NCI-H446 treated with DMSO at 0.1 percent for 48 hours (cell line): ENCODE data around the gene NPAS1.
"Not testable (repeated sequence)": the region's sequence is repeated elsewhere in the genome, so short reads cannot be mapped to it uniquely, and the experiment has no call there.

Experiments
- DNase-seq: peaks from one replicate; lab custom pipeline; 2025; lab: John Stamatoyannopoulos, UW

The NPAS1 gene

DNA sequence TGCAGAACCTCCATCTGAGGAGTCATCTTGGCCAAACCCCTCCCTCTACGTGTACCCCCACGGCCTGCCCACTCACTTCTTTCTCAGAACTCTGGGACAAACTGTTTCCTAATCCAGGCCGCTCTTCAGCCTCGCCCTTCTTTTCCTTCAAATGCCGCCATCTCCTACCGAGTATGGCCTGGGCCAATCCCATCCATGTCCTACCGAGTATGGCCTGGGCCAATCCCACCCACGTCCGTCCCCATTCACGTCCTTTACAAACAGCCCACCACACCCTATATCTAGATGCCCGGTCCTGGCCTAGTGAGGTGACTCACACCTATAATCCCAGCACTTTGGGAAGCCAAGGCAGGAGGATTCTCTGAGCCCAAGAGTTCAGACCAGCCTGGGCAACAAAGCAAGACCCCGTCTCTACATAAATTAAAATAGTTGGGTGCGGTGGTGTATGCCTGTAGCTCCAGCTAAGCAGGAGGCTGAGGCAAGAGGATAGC, 27.7 kb downstream of the NPAS1 start:
- DNase-seq: no peak

GRCh38 chr19:47047763-47048405, 28.2 kb downstream of the NPAS1 start:
- DNase-seq: peak; percentile 85

- DNase-seq: no peak
These were observed 29.7 kb downstream of the NPAS1 start for GRCh38 chr19:47049307-47049700.

DNA sequence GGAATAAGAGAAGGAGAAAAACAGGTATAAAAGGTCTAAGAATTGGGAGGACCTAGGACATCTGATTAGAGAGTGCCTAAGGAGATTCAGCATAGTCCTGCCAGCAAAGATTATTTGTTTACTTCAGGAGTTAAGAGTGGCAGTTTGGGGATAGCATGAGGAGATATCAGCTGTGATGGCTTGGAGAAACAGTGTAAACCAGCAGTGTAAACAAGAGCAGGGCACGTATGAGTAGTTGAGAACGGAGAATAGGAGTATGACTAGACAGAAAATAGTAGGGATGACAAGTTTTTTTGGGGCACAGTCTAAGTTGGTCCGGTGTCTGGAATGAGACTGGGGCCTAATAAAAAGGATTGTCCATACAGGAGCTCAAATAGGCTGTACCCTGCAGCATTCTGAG, 30.9 kb downstream of the NPAS1 start:
- DNase-seq: not testable (repeated sequence)

DNA sequence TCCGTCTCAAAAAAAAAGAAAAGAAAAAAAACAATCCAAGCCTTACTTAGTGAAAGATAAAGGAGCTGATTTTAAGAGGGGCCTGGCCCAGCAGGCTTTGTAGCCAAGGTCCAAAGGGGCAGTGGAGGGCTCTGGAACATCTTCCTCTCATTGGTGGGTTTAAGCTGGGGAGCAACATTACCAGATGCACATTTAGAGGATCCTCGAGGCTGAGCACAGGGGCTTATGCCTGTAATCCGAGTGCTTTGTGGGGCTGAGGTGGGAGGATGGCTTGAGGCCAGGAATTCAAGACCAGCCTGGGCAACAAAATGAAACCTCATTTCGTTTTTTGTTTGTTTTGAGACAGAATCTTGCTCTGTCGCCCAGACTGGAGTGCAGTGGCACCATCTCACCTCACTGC, 36.8 kb downstream of the NPAS1 start:
- DNase-seq: no peak

DNA sequence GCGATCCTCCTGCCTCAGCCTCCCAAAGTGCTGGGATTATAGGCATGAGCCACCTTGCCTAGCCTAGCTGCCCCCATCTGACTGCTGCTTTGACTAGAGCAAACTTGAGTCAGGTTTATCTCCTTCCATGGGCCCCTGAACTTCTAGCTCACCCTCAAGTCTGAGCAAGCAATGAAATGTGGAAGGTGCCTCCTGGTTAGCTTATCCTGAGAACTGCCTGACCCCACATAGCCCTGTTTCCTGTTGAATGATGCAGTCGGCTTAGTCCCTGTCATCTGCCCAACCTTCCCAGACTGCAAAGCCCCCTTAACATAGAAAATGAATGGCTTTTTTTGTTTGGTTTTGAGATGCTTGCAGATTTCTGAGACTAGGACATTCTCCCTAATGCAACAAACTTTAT, 37.7 kb downstream of the NPAS1 start:
- no peak for DNase-seq

DNA sequence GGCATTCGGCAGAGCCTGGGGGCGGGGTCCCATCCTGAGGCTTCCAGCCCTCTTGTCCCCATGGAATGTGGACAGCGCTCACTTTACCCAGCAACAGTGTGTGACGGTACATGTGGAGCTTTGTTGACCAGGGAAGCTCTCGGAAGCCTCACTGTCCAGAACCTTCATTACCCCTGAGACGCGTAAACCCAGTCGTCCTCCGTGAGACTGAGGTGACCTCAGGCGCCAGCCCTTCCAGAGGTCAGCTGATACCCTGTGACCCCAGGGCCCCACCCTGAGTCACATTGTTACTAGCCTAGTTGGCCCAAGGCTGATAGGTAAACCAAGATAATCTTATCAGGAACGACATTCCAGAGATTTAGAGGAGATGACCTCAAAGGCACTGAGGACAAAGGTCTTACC, 39.0 kb downstream of the NPAS1 start:
- no peak for DNase-seq

GRCh38 chr19:47063874-47064273, 44.2 kb downstream of the NPAS1 start:
- DNase-seq: no peak

GRCh38 chr19:47065242-47065641, 45.6 kb downstream of the NPAS1 start:
- DNase-seq: no peak

DNA sequence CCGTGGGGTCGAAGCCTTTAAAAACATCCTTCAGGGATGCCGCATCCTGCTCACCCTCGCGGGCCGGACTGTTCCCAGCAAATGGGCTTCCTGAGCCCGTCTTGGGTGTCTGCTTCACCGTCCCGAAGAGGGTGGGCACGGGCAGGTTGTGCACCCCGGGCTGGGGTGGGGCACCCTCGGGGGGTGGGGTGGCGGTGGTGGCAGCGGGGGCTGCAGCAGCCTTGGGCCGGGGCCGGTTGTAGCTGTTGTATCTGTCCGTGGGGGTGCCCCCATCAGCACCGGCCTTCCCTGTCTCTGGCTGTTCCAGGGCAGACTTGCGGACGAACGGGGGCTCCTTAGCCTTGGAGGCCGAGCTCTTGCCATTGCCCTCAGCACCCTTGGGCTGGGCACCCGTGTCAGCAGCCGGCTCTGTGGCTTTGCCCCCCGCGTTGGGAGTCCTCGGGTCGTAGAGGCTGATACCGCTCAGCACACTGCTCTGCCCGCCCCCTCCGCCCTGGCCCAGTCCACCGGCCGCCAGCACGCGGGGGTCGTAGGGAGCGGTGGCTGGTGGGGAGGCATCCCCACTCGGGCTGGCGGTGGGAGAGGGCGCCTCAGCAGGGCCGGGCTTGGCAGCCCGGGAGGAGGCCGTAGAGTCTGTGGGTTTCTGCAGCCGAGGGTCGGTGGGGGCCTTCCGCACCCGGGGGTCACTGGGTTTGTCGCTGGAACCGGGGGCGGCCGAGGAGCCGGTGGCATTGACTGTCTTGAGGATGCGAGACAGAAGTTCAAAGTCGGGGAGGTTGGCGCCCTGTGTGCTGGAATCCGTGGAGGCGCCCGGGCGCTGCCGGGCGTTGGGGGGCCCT, 47.0 kb downstream of the NPAS1 start:
- DNase-seq: no peak

DNA sequence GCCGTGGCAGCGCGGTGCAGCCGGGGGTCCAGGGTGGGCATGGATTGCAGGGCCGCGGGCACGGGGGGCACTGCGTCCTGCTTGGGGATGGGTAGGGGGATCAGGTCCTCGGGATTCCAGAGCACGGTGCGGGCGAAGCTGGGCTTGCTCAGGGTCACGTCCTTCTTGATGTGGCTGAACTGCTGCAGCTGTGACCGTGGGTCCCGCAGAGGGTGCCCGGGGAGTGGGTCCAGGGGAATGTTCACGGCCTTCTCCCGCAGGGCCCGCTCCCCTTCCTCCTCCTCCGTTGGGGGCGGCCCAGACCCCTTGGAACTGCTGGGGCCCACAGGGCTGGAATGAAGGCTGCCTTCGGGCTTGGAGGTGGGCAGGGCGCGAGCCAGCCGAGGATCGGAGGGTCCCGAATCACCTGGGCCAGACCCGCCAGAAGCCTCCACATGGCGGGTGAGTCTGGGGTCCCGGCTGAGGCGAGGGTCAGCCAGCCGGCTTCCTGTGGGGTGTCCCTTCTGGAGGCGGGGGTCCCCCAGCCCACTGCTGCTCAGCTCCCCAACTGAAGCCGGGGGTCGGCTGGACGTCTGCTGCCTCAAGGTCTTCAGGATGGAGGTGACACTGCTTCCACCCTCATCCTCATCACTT, 47.7 kb downstream of the NPAS1 start:
- no peak for DNase-seq

- no peak for DNase-seq
These were observed 48.6 kb downstream of the NPAS1 start for GRCh38 chr19:47068246-47068645.

DNA sequence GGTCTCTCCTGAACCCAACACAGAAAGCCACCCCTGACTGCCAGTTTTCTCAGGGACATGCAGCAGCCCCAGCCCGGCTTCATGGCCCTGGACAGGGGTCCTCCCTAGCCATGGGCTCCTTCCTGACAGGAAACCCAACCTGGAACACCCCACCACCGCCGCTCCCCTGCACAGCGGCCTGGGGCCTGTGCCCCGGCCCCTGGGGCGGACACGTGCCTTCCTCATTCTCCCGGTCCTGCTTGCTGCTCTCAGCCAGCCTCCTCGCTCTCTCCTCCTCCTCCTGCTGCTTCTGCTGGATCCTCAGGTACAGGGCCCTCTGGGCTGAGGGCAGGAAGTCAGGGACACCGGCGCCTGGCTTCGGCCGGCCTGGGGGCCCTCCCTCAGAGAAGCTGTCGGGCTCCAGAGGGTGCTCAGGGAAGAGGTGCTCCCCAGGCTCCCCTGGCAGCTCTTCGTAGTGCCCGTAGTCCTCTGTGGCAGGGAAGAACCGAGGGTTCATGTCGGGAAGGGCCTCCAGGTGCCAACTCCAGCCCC, 49.3 kb downstream of the NPAS1 start:
- no peak for DNase-seq

DNA sequence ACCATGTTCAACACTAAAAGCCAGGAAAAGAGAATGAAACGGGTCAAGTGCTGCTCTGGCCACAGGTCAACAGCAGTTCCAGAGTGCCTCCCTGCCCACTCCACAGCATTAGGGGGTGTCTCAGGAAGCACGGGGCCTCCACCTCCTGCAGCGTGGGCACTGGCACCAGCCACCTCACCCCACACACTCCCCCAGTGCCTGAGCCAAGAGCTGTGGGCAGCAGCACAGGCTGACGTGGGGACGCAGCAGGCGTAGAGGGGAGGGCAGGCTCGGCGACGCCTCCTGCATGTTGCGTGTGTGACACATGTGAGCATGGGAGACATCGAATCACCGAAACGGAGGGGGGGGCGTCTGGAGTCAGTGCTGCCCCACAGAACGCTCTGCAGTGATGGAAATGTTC, 50.2 kb downstream of the NPAS1 start:
- DNase-seq: no peak

DNA sequence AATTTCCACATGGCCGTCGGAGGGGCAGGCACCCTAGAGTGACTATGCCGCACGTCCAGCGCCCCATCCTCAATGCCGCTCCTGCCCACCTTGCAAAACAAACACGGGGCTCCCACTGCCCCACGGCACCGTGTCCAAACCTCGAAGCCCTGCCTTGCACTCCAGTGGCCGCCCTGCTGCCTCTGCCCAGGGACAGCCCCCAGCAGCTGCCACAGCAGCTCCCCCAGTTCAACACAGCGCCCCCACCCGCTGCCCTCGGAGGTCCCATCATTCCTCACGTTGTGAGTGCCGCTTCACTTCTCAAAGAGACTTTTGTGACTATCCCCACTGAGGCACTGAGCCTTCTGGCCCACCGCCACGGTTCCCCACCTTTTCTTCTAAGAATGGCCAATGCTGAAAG, 51.1 kb downstream of the NPAS1 start:
- DNase-seq: no peak

DNA sequence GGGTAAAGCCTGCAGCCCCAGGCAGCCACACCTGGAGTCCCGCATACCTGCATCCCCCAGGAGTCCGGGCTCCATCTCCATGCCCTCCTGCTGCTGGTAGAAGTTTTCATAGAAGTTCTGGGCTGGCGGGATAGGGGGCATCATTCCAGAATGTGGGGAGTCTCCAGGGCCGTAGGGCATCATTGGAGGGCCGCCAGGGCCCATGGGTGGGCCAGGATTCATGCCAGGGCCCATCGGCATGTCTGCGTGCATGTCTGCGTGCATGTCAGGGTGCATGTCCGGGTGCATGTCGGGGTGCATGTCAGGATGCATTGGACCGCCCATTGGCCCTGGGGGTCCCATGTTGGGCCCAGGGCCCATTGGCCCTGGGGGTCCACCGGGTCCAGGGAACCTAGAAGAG, 52.1 kb downstream of the NPAS1 start:
- DNase-seq: no peak

DNA sequence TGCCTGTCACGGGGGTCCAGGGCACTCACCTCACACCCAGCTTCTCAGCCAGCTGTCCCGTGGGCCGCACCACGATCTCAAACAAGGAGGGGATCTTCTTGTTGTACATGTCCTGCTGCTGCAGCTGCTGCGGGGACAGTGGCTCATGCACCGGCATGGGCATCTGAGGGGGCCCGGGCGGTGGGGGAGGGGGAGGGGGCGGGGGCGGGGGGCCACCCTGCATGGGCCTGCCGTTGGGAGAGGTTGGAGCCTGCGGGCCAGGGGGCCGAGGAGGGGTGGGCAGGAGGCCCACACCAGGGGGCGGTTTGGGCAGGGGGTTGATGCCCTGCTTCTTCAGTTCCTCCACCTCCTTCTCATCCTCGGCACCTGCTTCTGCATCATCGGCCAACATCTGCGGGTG, 52.7 kb downstream of the NPAS1 start:
- DNase-seq: no peak

DNA sequence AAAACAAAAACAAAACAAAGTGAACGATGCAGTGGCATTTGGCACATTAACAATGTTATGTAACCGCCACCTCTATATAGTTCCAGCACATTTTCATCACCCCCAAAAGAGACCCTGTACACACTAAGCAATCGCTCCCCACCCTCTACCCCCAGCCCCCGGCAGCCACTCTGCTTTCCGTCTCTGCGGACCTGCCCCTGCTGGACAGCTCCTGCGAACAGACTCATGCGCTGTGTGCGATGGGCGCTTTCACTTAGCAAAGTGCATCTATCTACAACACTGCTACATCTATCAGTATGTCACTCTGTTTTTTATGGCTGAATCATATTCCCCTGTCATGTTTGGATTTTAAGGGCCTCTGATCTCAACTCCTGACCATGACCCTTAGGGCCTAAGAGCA, 53.9 kb downstream of the NPAS1 start:
- DNase-seq: no peak

DNA sequence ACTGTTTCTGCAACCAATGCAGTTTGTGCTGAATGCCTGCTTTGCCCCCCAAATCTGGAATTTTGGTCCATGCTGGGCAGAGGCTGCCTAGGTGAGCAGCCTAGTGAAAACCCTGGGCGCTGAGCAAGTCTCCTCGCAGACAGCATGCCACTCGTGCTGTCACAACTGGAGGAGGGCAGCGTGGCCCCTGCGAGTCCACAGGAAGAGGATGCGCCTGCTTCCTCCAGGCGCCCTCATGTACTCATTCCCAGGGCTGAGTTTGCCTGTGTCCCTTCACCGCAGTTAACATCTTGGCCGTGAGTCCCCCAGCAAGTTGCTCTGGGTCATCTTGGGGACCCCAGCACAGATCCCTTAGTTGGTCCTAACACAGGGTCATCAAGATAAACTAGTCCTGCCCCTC, 55.0 kb downstream of the NPAS1 start:
- DNase-seq: no peak

DNA sequence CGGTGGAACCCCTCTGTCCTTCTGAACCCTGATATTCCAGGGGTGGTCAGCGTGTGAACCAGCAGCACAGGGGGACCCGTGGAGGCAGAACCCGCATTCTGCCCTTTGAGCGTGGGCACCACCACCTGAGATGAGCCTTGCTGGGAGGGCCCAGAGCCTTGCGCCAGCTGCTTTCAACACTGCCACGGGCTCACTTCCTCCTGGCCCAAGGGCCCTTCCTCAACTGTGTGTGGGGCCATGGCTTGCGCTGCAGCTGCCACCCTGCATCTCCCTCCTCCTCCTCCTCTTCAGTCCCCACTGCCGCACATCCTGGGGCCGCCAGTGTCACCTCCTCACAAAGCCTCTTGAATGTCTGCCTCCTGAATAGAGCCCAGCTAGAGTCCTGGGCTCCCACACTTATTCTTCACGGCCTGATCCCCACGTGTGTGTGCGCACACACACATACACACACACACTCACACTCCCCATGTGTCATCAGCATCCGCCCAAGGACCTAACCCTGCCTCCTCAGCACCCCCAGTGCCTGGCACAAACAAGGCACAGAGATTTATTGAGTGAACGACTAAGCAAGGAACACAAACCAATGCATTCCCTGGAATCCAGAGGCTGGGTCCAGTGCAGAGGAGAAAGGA, 55.7 kb downstream of the NPAS1 start:
- no peak for DNase-seq

DNA sequence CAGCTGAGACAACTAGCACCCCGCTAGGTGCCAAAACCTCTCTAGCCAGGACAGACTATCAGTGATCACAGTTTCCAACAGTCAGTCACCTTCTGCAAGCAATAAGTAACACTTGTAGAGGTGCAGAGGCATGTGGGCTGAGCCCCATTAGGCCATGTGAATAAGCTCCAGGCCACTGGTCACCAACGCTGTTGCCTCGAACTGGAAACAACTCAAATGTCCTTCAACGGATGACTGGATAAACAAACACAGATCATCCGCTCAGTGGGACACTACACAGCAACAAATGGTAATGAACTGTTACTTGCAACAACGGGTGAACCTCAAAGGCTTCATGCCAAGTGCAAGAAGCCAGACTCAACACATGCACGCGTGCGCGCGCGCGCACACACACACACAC, 56.3 kb downstream of the NPAS1 start:
- no peak for DNase-seq

DNA sequence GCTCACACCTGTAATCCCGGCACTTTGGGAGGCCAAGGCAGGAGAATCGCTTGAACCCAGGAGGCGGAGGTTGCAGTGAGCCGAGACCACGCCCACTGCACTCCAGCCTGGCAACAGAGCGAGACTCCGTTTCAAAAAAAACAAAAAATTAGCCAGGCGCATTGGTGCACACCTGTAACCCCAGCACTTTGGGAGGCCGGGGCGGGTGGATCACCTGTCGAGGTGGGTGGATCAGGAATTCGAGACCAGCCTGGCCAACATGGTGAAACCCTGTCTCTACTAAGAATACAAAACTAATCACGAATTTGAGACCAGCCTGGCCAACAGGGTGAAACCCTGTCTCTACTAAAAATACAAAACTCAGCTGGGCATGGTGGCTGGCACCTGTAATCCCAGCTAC, 58.7 kb downstream of the NPAS1 start:
- not testable (repeated sequence) for DNase-seq
